Thyroid gland (tissue), 4 donors: Measurements from ENCODE around the gene USP21.

Experiments used
- POLR2A ChIP-seq, 2 donors: fragments of 450-650 bp; IDR thresholded peaks; one replicate each; pipeline ENCODE4 v1.6.1; 2017; ENCODE audit warnings: antibody characterized with exemption in 2 of 2, mild to moderate bottlenecking in 2 of 2, moderate library complexity in 1 of 2
- TF ChIP-seq, protein P1 (sequence below), 6 experiments: fragments of 200-600 bp in 3 of 6; fragments of 450-650 bp in 3 of 6; sonication (generic) in 3 of 6; IDR thresholded peaks; one replicate each; pipeline ENCODE4 v1.5.1; 2016 to 2019; ENCODE audit warnings: antibody characterized with exemption in 6 of 6, mild to moderate bottlenecking in 2 of 6, inconsistent platforms in 1 of 6, moderate library complexity in 1 of 6

DNA sequence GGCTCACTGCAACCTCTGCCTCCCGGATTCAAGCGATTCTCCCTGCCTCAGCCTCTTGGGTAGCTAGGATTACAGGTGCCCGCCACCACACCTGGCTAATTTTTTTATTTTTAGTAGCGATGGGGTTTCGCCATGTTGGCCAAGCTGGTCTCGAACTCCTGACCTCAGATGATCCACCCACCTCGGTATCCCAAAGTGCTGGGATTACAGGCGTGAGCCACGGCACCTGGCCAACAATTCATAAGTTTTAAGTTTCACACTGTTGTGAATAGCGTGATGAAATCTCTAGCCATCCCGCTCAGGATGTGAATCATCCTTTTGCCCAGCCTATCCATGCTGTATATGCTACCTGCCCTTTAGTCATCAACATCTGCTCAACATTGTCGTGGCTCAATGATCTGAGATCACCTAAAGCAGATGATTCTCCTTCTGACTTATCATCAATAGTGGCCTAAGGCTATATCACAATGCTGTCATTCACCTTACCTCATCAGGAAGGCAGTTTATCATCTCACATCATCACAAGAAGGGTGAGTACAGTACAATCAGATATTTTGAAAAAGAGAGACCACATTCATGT, 44.1 kb upstream of the USP21 start:
- TF ChIP-seq, protein P1, sequence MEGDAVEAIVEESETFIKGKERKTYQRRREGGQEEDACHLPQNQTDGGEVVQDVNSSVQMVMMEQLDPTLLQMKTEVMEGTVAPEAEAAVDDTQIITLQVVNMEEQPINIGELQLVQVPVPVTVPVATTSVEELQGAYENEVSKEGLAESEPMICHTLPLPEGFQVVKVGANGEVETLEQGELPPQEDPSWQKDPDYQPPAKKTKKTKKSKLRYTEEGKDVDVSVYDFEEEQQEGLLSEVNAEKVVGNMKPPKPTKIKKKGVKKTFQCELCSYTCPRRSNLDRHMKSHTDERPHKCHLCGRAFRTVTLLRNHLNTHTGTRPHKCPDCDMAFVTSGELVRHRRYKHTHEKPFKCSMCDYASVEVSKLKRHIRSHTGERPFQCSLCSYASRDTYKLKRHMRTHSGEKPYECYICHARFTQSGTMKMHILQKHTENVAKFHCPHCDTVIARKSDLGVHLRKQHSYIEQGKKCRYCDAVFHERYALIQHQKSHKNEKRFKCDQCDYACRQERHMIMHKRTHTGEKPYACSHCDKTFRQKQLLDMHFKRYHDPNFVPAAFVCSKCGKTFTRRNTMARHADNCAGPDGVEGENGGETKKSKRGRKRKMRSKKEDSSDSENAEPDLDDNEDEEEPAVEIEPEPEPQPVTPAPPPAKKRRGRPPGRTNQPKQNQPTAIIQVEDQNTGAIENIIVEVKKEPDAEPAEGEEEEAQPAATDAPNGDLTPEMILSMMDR (IDR thresholded peaks at IDR 0.05) = no peak
- TF ChIP-seq POLR2A (IDR thresholded peaks at IDR 0.05) = no peak
